ENCODE data around the gene FRY.

Gene FRY

GRCh38 chr13:32036757-32037156, 5.2 kb downstream of the FRY start:
- TF ChIP-seq, protein P1, sequence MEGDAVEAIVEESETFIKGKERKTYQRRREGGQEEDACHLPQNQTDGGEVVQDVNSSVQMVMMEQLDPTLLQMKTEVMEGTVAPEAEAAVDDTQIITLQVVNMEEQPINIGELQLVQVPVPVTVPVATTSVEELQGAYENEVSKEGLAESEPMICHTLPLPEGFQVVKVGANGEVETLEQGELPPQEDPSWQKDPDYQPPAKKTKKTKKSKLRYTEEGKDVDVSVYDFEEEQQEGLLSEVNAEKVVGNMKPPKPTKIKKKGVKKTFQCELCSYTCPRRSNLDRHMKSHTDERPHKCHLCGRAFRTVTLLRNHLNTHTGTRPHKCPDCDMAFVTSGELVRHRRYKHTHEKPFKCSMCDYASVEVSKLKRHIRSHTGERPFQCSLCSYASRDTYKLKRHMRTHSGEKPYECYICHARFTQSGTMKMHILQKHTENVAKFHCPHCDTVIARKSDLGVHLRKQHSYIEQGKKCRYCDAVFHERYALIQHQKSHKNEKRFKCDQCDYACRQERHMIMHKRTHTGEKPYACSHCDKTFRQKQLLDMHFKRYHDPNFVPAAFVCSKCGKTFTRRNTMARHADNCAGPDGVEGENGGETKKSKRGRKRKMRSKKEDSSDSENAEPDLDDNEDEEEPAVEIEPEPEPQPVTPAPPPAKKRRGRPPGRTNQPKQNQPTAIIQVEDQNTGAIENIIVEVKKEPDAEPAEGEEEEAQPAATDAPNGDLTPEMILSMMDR (IDR thresholded peaks at IDR 0.05; ENCODE audit: insufficient read depth, low read length, missing control alignments) = no peak
- CTCF ChIA-PET = interaction anchor here (1.6 kb wide), 1 partner anchor 128 kb away, joined by 3 read pairs; no protein-coding TSS in a partner anchor
- H3K4me3 ChIP-seq (ENCODE audit: low read depth, low read length) = no peak overlapping the region
- POLR2A ChIA-PET = no interaction called here
- no peak for DNase-seq (ENCODE audit: low read depth, low spot score)

- H3K4me3 ChIP-seq (ENCODE audit: low read depth, low read length) = no peak overlapping the region
- TF ChIP-seq, protein P1 (IDR thresholded peaks at IDR 0.05; ENCODE audit: insufficient read depth, low read length, missing control alignments) = no peak
- DNase-seq (ENCODE audit: low read depth, low spot score) = no peak
- POLR2A ChIA-PET = no interaction called here
- CTCF ChIA-PET = interaction anchor here (1.6 to 1.8 kb wide), 2 partner anchors 127 to 209 kb away, joined by 3 to 5 read pairs; no protein-coding TSS in a partner anchor
These were observed 5.9 kb downstream of the FRY start for GRCh38 chr13:32037471-32037870.

DNA sequence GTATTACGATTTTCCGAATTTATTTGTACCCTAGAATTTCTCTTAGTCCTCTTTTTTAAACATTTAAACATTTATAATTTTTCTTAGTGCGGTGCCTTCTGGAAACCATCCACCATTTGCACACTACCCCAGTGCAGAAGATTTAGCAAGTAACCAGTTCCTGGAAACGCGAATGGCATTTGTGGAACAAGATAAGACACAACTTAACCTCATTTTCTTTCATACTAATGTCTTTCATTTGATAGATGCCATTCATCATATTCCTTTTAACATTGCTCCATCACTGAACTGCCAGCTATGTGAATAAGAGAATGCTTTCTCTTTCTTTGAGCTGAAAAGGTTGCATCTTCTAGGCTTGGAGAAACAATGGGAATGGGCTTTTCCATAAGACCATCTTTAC, 6.8 kb downstream of the FRY start:
- no peak for DNase-seq (ENCODE audit: low read depth, low spot score)
- TF ChIP-seq, protein P1 (IDR thresholded peaks at IDR 0.05; ENCODE audit: insufficient read depth, low read length, missing control alignments) = no peak
- CTCF ChIA-PET = interaction anchor here (1.6 to 1.8 kb wide), 2 partner anchors 127 to 208 kb away, joined by 3 to 5 read pairs; no protein-coding TSS in a partner anchor
- POLR2A ChIA-PET = no interaction called here
- H3K4me3 ChIP-seq (ENCODE audit: low read depth, low read length) = no peak overlapping the region

DNA sequence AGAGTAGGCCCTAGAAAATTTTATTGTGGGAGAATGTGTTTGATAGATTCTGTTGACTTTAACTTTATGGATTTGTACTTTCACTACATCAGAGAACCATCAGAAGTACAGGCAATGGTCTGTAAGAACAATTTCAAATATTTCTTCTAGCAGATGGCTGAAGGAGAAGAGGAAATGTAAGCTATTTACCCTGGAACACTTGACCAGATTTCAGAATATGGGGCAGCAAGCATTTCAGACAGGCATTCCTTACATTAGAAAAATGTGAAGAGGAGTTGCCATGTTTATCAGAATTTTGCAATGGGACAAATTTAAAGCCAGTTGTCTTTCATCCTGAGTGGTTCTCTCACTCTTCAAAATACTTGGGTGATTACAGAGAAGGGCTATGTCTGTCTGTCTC, 7.5 kb downstream of the FRY start:
- DNase-seq (ENCODE audit: low read depth, low spot score) = no peak
- POLR2A ChIA-PET = no interaction called here
- TF ChIP-seq, protein P1 (IDR thresholded peaks at IDR 0.05; ENCODE audit: insufficient read depth, low read length, missing control alignments) = no peak
- CTCF ChIA-PET = interaction anchor here (1.8 kb wide), 1 partner anchor 207 kb away, joined by 5 read pairs; no protein-coding TSS in a partner anchor
- no peak overlapping the region for H3K4me3 ChIP-seq (ENCODE audit: low read depth, low read length)

DNA sequence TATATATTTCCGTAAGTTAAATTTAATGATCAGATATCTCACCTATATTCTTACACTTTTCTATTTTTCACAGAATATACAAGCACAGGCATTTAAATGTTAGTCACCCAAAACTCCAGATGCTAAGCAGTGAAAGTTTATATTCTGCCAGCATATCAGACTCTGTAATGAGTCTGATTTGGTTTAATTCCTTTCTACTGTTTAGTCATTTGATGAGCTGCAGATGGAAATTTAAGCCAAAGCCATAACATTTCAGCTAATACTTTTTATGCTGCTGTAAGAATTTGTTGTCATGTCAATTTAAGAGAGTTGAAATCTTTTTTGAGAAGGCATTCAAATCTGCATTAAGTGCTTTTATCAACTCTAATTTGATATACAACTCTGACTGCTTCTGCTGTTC, 8.0 kb downstream of the FRY start:
- DNase-seq (ENCODE audit: low read depth, low spot score) = no peak

GRCh38 chr13:32040052-32040642, 8.6 kb downstream of the FRY start:
- no peak for DNase-seq (ENCODE audit: low read depth, low spot score)
- ChIA-PET CTCF (no interaction called here), POLR2A (no interaction called here)
- H3K4me3 ChIP-seq (ENCODE audit: low read depth, low read length) = no peak overlapping the region
- TF ChIP-seq, protein P1 (IDR thresholded peaks at IDR 0.05; ENCODE audit: insufficient read depth, low read length, missing control alignments) = no peak

More for the DNA sequence above, 8.0 kb downstream of the FRY start:
- CTCF ChIA-PET = interaction anchor here (1.8 kb wide), 1 partner anchor 207 kb away, joined by 5 read pairs; no protein-coding TSS in a partner anchor
- POLR2A ChIA-PET = no interaction called here
- H3K4me3 ChIP-seq (ENCODE audit: low read depth, low read length) = no peak overlapping the region
- TF ChIP-seq, protein P1 (IDR thresholded peaks at IDR 0.05; ENCODE audit: insufficient read depth, low read length, missing control alignments) = no peak

Measured in AG04449 (cell line).